HPDE6-E6E7 (cell line): ENCODE measurements around the gene DRD4.

Experiments
- DNase-seq: peaks from one replicate; pipeline ENCODE4 v3.0.0; 2011; ENCODE audit warnings: missing footprints; ENCODE audit errors: extremely low spot score

DRD4 gene

GRCh38 chr11:636511-637332 lies at the start of gene DRD4:
Gene DRD4, plus strand, starts transcription at chr11:637269. Its CDS starts 36 bp downstream, at chr11:637305.
- DNase-seq = no peak

- DNase-seq = no peak
These were observed 49.5 kb upstream of the DRD4 start for GRCh38 chr11:587546-587945.

GRCh38 chr11:587978-588380 lies 49.1 kb upstream of the DRD4 start:
- no peak for DNase-seq

- DNase-seq = no peak
These were observed 47.3 kb upstream of the DRD4 start for GRCh38 chr11:589798-590197.

- DNase-seq = no peak
These were observed 46.1 kb upstream of the DRD4 start for GRCh38 chr11:590997-591396.

- no peak for DNase-seq
These were observed 44.6 kb upstream of the DRD4 start for GRCh38 chr11:592501-592900.

GRCh38 chr11:592918-593317 lies 44.2 kb upstream of the DRD4 start:
- no peak for DNase-seq

GRCh38 chr11:593347-593746 lies 43.7 kb upstream of the DRD4 start:
- DNase-seq = no peak

GRCh38 chr11:595400-595799 lies 41.7 kb upstream of the DRD4 start:
- DNase-seq = no peak

GRCh38 chr11:596374-596773 lies 40.7 kb upstream of the DRD4 start:
- no peak for DNase-seq

- DNase-seq = no peak
These were observed 39.8 kb upstream of the DRD4 start for GRCh38 chr11:597166-597725.

- DNase-seq = no peak
These were observed 38.9 kb upstream of the DRD4 start for GRCh38 chr11:598005-598680.

- no peak for DNase-seq
These were observed 35.4 kb upstream of the DRD4 start for GRCh38 chr11:601573-602245.

- DNase-seq = no peak
These were observed 33.9 kb upstream of the DRD4 start for GRCh38 chr11:603154-603553.

- DNase-seq = no peak
These were observed 31.6 kb upstream of the DRD4 start for GRCh38 chr11:605286-606129.

- DNase-seq = no peak
These were observed 30.8 kb upstream of the DRD4 start for GRCh38 chr11:606245-606644.

GRCh38 chr11:607020-607780 lies 29.9 kb upstream of the DRD4 start:
- no peak for DNase-seq

- no peak for DNase-seq
These were observed 29.0 kb upstream of the DRD4 start for GRCh38 chr11:607971-608659.

GRCh38 chr11:608791-609251 lies 28.2 kb upstream of the DRD4 start:
- no peak for DNase-seq

GRCh38 chr11:609341-609811 lies 27.7 kb upstream of the DRD4 start:
- no peak for DNase-seq
